NCI-H774 (cell line): ENCODE results near the gene FBXW11.
"Not testable (repeated sequence)": the region's sequence is repeated elsewhere in the genome, so short reads cannot be mapped to it uniquely, and the experiment has no call there.

Experiments
- DNase-seq: peaks from one replicate; lab custom pipeline; 2025; lab: John Stamatoyannopoulos, UW

The FBXW11 gene

GRCh38 chr5:172020110-172020786, 13.8 kb upstream of the FBXW11 start:
- DNase-seq, result not testable (repeated sequence)

GRCh38 chr5:172015346-172015745, 8.9 kb upstream of the FBXW11 start:
- no peak for DNase-seq

- DNase-seq, result no peak
Measured at GRCh38 chr5:172010278-172010677, 3.8 kb upstream of the FBXW11 start.

GRCh38 chr5:172009536-172010270, 3.3 kb upstream of the FBXW11 start:
- DNase-seq, result no peak

- DNase-seq, result no peak
Measured at GRCh38 chr5:172008689-172009141, 2.3 kb upstream of the FBXW11 start.

- DNase-seq, result no peak
Measured at GRCh38 chr5:172008111-172008455, 1.6 kb upstream of the FBXW11 start.

GRCh38 chr5:172007175-172008110, 1.0 kb upstream of the FBXW11 start:
- DNase-seq, result no peak

GRCh38 chr5:172005708-172006320, 624 bp downstream of the FBXW11 start:
- DNase-seq, result no peak

GRCh38 chr5:172004824-172005237, 1.6 kb downstream of the FBXW11 start:
- no peak for DNase-seq

GRCh38 chr5:172003746-172004145, 2.7 kb downstream of the FBXW11 start:
- DNase-seq, result no peak

- DNase-seq, result no peak
Measured at GRCh38 chr5:172002840-172003512, 3.5 kb downstream of the FBXW11 start.

- no peak for DNase-seq
Measured at GRCh38 chr5:172002310-172002709, 4.1 kb downstream of the FBXW11 start.

GRCh38 chr5:171999877-172000276, 6.6 kb downstream of the FBXW11 start:
- DNase-seq, result no peak

- no peak for DNase-seq
Measured at GRCh38 chr5:171999100-171999499, 7.3 kb downstream of the FBXW11 start.

GRCh38 chr5:171997011-171997410, 9.4 kb downstream of the FBXW11 start:
- DNase-seq, result no peak

GRCh38 chr5:171992813-171993212, 13.6 kb downstream of the FBXW11 start:
- DNase-seq, result no peak

GRCh38 chr5:171992305-171992704, 14.1 kb downstream of the FBXW11 start:
- DNase-seq, result no peak

- DNase-seq, result no peak
Measured at GRCh38 chr5:171990713-171991015, 15.8 kb downstream of the FBXW11 start.

- DNase-seq, result no peak
Measured at GRCh38 chr5:171989946-171990712, 16.3 kb downstream of the FBXW11 start.

GRCh38 chr5:171989276-171989675, 17.2 kb downstream of the FBXW11 start:
- no peak for DNase-seq

- no peak for DNase-seq
Measured at GRCh38 chr5:171986772-171987171, 19.7 kb downstream of the FBXW11 start.
